ENCODE data around the gene DNAJC4.

Gene DNAJC4

GRCh38 chr11:64237484-64237951 lies 7.2 kb downstream of the DNAJC4 start:
- H3K4me3 ChIP-seq (ENCODE audit: low read depth, low read length) = no peak overlapping the region
- no peak for TF ChIP-seq CTCF (IDR thresholded peaks at IDR 0.05; ENCODE audit: low read depth, low read length)

- no peak overlapping the region for H3K4me3 ChIP-seq (ENCODE audit: low read depth, low read length)
- no peak for TF ChIP-seq CTCF (IDR thresholded peaks at IDR 0.05; ENCODE audit: low read depth, low read length)
Observed at GRCh38 chr11:64238076-64238475, 7.7 kb downstream of the DNAJC4 start.

- TF ChIP-seq CTCF (IDR thresholded peaks at IDR 0.05; ENCODE audit: low read depth, low read length) = no peak
Observed at GRCh38 chr11:64238999-64239398, 8.7 kb downstream of the DNAJC4 start.

GRCh38 chr11:64239662-64240434 lies 9.5 kb downstream of the DNAJC4 start:
- TF ChIP-seq CTCF (IDR thresholded peaks at IDR 0.05; ENCODE audit: low read depth, low read length) = no peak
- H3K4me3 ChIP-seq (ENCODE audit: low read depth, low read length) = peak overlapping the region; percentile 69

More at GRCh38 chr11:64238999-64239398, 8.7 kb downstream of the DNAJC4 start:
- no peak overlapping the region for H3K4me3 ChIP-seq (ENCODE audit: low read depth, low read length)

- no peak for TF ChIP-seq CTCF (IDR thresholded peaks at IDR 0.05; ENCODE audit: low read depth, low read length)
- H3K4me3 ChIP-seq (ENCODE audit: low read depth, low read length) = peak within 1 kb of the TSS; percentile 84
Observed at GRCh38 chr11:64240435-64241240, 10.3 kb downstream of the DNAJC4 start, which contains the start of gene FKBP2. TSS of gene FKBP2 (plus strand) at chr11:64241095. CDS start at chr11:64242388, 1,293 bp downstream.

GRCh38 chr11:64241241-64241490 lies 10.8 kb downstream of the DNAJC4 start:
- no peak for TF ChIP-seq CTCF (IDR thresholded peaks at IDR 0.05; ENCODE audit: low read depth, low read length)
- peak overlapping the region; percentile 69 for H3K4me3 ChIP-seq (ENCODE audit: low read depth, low read length)
